Body of pancreas (tissue), 4 donors: Measurements from ENCODE around the gene PATJ. TPM values are rescaled to one million over a fixed set of nuclear protein-coding genes. Genes with fewer than 3 reads are reported as not detected.

ENCODE experiments used
- ATAC-seq: fragments of 150-250 bp; one replicate; pipeline ENCODE4 v1.9.1; 2016
- DNase-seq, 4 donors: peaks; one replicate each; pipeline ENCODE4 v3.0.0-alpha.2; 2019
- H3K27ac ChIP-seq, 4 donors: fragments of 200-600 bp; sonication (generic); 1 replicate in 3 of 4; 2 replicates in 1 of 4; pipeline versions ENCODE4 v1.5.1 to v1.6.1; 2016 to 2019; ENCODE audit warnings: mild to moderate bottlenecking in 1 of 4, mixed read lengths in 1 of 4, moderate library complexity in 1 of 4
- H3K27me3 ChIP-seq, 2 donors: fragments of 200-600 bp; sonication (generic); one replicate each; pipeline ENCODE4 v1.6.0; 2016; ENCODE audit warnings: mild to moderate bottlenecking in 1 of 2
- H3K36me3 ChIP-seq, 2 donors: fragments of 200-600 bp; sonication (generic); replicated peaks in 1 of 2; 2 replicates each; pipeline ENCODE4 v1.5.1; 2016; ENCODE audit warnings: low read depth in 2 of 2; ENCODE audit not compliant: insufficient read depth in 1 of 2
- H3K4me1 ChIP-seq: fragments of 200-600 bp; sonication (generic); one replicate; pipeline ENCODE4 v1.6.0; 2016
- H3K4me3 ChIP-seq, 2 donors: fragments of 200-600 bp; sonication (generic); 1 replicate in 1 of 2; 2 replicates in 1 of 2; pipeline ENCODE4 v1.5.1; 2016 to 2019
- H3K9me3 ChIP-seq, 3 donors: fragments of 200-600 bp; sonication (generic); 1 replicate in 2 of 3; 2 replicates in 1 of 3; pipeline ENCODE4 v1.5.1; 2016
- POLR2A ChIP-seq, 3 donors: fragments of 450-650 bp; IDR thresholded peaks; one replicate each; pipeline ENCODE4 v1.6.1; 2016; ENCODE audit warnings: antibody characterized with exemption in 3 of 3, mild to moderate bottlenecking in 2 of 3
- WGBS, 2 donors: methylation state at CpG; one replicate each; pipeline ENCODE4 v1.1.5; 2017; 5-methylcytosine and 5-hydroxymethylcytosine counted together
- intact Hi-C: fragments of 100-400 bp; cut with DNase I; formaldehyde crosslinking; loops from one replicate; pipeline ENCODE4 v1.15.1; 2023
- total RNA-seq, 2 donors: library from RNA; depleted of rRNA; stranded (reverse); fragments of >200 nt; gene quantifications; one replicate each; pipeline ENCODE4 v1.1.0, GENCODE V29; 2016
- TF ChIP-seq, protein P1 (sequence below), 7 experiments: fragments of 450-650 bp in 4 of 7; fragments of 200-600 bp in 3 of 7; sonication (generic) in 3 of 7; IDR thresholded peaks; one replicate each; pipeline ENCODE4 v1.5.1; 2016 to 2019; ENCODE audit warnings: antibody characterized with exemption in 7 of 7

The PATJ gene
- total RNA-seq, 2 donors from 2014 or later: 54.2 to 72.5 TPM

DNA sequence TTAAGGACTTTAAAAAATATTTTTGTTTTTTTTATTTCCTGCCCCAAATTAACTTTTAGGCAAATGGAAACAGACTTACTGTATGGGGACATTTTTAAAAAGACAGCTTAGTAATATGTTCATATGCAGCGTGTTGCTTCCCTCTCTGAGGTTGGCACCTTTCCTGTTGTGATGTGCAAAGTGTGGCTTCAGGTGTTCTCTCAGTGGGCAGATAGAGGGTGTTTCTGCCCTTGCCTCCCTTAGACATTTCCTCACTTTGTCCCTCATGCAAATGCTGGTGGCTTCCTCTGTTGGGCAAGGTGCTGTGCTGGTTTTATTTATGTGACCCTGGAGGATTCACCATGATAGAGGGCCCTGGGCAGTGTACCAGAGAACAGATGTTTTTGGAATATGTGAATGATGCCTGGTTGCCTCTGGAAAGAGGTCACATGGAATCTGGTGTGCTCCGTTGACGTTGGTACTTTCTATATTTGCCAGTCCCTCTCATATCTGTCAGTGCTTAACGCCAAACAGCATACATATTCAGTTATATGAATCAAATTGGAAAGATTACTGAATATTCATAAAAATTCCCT is 123.5 kb downstream of the PATJ start:
- DNase-seq (no peak), ATAC-seq (no peak)
- intact Hi-C loops: no loop called here
- Histone ChIP-seq H3K27me3 (no peaks in the 10 kb centered on the region), H3K4me3 (no peak overlapping the region), H3K4me1 (no peaks in the 10 kb centered on the region), H3K27ac (no peak overlapping the region), H3K36me3 (peaks cover 3 to 4% of the 10 kb centered on the region in 2 donors), H3K9me3 (no peaks in the 10 kb centered on the region)
- 92 to 94% methylated on average over 4 of the region's 4 CpGs for WGBS, 2 donors
- TF ChIP-seq, protein P1, sequence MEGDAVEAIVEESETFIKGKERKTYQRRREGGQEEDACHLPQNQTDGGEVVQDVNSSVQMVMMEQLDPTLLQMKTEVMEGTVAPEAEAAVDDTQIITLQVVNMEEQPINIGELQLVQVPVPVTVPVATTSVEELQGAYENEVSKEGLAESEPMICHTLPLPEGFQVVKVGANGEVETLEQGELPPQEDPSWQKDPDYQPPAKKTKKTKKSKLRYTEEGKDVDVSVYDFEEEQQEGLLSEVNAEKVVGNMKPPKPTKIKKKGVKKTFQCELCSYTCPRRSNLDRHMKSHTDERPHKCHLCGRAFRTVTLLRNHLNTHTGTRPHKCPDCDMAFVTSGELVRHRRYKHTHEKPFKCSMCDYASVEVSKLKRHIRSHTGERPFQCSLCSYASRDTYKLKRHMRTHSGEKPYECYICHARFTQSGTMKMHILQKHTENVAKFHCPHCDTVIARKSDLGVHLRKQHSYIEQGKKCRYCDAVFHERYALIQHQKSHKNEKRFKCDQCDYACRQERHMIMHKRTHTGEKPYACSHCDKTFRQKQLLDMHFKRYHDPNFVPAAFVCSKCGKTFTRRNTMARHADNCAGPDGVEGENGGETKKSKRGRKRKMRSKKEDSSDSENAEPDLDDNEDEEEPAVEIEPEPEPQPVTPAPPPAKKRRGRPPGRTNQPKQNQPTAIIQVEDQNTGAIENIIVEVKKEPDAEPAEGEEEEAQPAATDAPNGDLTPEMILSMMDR (IDR thresholded peaks at IDR 0.05): no peak
- no peak for TF ChIP-seq POLR2A (IDR thresholded peaks at IDR 0.05)

DNA sequence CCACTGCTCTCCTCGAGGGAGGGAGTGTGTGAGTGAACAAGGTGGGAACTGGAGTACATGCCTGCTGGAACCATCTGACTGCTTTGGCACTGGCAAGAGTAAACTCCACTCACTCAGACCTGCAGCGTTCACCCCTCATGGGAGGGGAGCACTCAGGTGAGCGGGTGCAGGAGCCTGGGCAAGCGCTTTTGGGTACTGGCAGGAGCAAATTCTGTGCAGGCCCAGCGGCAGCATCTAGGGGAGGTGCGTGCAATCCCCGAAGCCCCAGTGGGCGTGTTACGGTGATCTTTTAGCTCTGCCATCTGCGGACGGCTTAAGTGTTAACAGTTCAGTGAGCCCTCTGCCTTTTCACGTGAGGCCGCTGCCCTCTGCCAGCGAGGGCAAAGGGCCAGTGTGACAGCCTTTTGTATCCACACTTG is 127.4 kb downstream of the PATJ start:
- Histone ChIP-seq H3K27me3 (no peaks in the 10 kb centered on the region), H3K9me3 (no peaks in the 10 kb centered on the region), H3K4me1 (no peaks in the 10 kb centered on the region), H3K27ac (no peak overlapping the region), H3K4me3 (no peak overlapping the region), H3K36me3 (peaks cover 0 to 1% of the 10 kb centered on the region in 2 donors)
- no peak for DNase-seq
- WGBS, 2 donors: 92 to 98% methylated on average over 6 to 14 of the region's 14 CpGs
- intact Hi-C loops: no loop called here
- TF ChIP-seq, protein P1 (IDR thresholded peaks at IDR 0.05): no peak
- no peak for TF ChIP-seq POLR2A (IDR thresholded peaks at IDR 0.05)
- no peak for ATAC-seq

DNA sequence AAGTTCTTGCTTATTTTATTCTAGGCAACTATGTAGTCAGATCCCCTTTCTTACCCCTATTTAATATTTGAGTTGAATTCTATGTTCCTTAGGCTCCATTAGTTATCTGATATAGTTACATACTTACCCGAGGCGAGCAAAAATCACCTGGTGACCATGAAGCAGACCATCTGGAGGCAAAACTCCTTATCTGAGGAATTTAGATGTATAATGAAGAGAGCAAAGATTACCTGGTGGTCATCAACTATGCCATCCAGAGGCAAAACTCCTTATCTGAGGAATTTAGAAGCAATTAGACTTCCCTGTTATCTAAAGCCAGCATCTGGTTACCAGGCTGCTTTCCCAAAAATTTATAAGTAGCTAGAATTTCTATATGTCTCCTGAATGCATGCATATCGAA is 129.9 kb downstream of the PATJ start:
- ATAC-seq (no peak), DNase-seq (no peak)
- no peaks in the 10 kb centered on the region for H3K9me3 ChIP-seq
- intact Hi-C loops: no loop called here
- no peaks in the 10 kb centered on the region for H3K27me3 ChIP-seq
- no peaks in the 10 kb centered on the region for H3K4me1 ChIP-seq
- H3K27ac ChIP-seq: no peak overlapping the region
- no peak overlapping the region for H3K4me3 ChIP-seq
- WGBS, 2 donors: 82 to 97% methylated on average over 3 of the region's 3 CpGs
- H3K36me3 ChIP-seq: peaks cover 0 to 7% of the 10 kb centered on the region in 2 donors
- no peak for TF ChIP-seq POLR2A (IDR thresholded peaks at IDR 0.05)
- TF ChIP-seq, protein P1 (IDR thresholded peaks at IDR 0.05): no peak

DNA sequence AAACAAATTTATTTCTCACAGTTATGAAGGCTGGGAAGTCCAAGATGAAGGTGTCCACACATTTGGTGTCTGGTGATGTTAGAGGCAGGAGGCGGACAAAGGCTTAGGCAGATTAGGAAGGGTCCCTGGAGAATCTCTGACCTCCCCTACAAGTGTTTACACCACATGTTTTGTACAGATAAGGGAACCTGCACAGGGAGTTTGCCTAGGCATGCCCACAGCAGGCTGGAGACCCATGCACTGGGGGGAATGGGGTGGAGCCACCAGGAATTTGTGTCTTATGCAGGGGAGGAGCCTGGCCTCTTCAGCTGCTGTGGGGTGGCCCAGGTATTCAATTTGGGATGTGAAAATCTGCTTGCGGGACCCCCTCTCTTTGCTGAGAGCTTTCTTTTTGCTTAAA is 131.3 kb downstream of the PATJ start:
- no peak for DNase-seq
- H3K27ac ChIP-seq: no peak overlapping the region
- H3K27me3 ChIP-seq: no peaks in the 10 kb centered on the region
- no peak for TF ChIP-seq POLR2A (IDR thresholded peaks at IDR 0.05)
- TF ChIP-seq, protein P1 (IDR thresholded peaks at IDR 0.05): no peak
- H3K36me3 ChIP-seq: peaks cover 0 to 7% of the 10 kb centered on the region in 2 donors
- H3K4me3 ChIP-seq: no peak overlapping the region
- 97 to 100% methylated on average over 2 of the region's 2 CpGs for WGBS, 2 donors
- intact Hi-C loops: no loop called here
- H3K9me3 ChIP-seq: no peaks in the 10 kb centered on the region
- no peak for ATAC-seq
- H3K4me1 ChIP-seq: no peaks in the 10 kb centered on the region

DNA sequence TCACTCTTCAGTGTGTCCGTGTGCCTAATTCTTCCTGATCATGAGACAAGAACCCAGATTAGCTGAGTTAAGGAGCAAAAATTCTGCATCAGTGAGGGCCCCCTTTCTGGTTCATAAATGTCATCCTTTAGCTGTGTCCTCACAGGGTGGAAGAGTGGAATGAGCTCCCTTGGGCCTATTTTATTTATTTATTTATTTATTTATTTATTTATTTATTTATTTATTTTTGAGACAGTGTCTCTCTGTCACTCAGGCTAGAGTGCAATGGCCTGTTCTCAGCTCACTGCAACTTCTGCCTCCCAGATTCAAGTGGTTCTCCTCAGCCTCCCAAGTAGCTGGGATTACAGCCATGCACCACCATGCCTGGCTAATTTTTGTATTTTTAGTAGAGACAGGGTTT is 131.7 kb downstream of the PATJ start:
- WGBS, 2 donors: 100% methylated on average over 1 of the region's 1 CpG

More for the DNA sequence above, 131.7 kb downstream of the PATJ start:
- Histone ChIP-seq H3K4me1 (no peaks in the 10 kb centered on the region), H3K36me3 (peaks cover 0 to 7% of the 10 kb centered on the region in 2 donors), H3K4me3 (no peak overlapping the region), H3K27me3 (no peaks in the 10 kb centered on the region), H3K27ac (no peak overlapping the region), H3K9me3 (no peaks in the 10 kb centered on the region)
- no peak for DNase-seq
- no peak for ATAC-seq
- no peak for TF ChIP-seq POLR2A (IDR thresholded peaks at IDR 0.05)
- TF ChIP-seq, protein P1 (IDR thresholded peaks at IDR 0.05): no peak
- intact Hi-C loops: no loop called here
